Neuronal stem cell (in vitro differentiated cells): ENCODE results near the gene MITF.

Experiments
- DNase-seq: peaks from one replicate; pipeline ENCODE4 v3.0.0-alpha.2; 2013; ENCODE audit warnings: low spot score
- H2AFZ ChIP-seq: one replicate; pipeline ENCODE4 v1.6.1; 2013; ENCODE audit warnings: mild to moderate bottlenecking, low read length, inconsistent platforms
- H2AK5ac ChIP-seq: 2 replicates; pipeline ENCODE4 v1.6.1; 2013; ENCODE audit warnings: low read depth, mild to moderate bottlenecking, inconsistent platforms, low read length, moderate library complexity, mixed read lengths
- H2BK120ac ChIP-seq: 2 replicates; pipeline ENCODE4 v1.6.1; 2013; ENCODE audit warnings: low read depth, mild to moderate bottlenecking, inconsistent platforms, low read length, moderate library complexity, mixed read lengths
- H2BK12ac ChIP-seq: one replicate; pipeline ENCODE4 v1.6.1; 2013; ENCODE audit warnings: low read length, inconsistent platforms
- H2BK15ac ChIP-seq: 2 replicates; pipeline ENCODE4 v1.6.1; 2013; ENCODE audit warnings: mild to moderate bottlenecking, low read length, inconsistent platforms, mixed read lengths
- H2BK5ac ChIP-seq: one replicate; pipeline ENCODE4 v1.6.1; 2013; ENCODE audit warnings: inconsistent platforms, mild to moderate bottlenecking, low read length, moderate library complexity
- H3K14ac ChIP-seq: one replicate; pipeline ENCODE4 v1.6.1; 2013; ENCODE audit warnings: low read length, inconsistent platforms
- H3K18ac ChIP-seq: 2 replicates; pipeline ENCODE4 v1.6.1; 2013; ENCODE audit warnings: low read length, inconsistent platforms
- H3K23ac ChIP-seq: 2 replicates; pipeline ENCODE4 v1.6.1; 2013; ENCODE audit warnings: low read depth, mild to moderate bottlenecking, mixed read lengths, low read length, inconsistent platforms; ENCODE audit not compliant: poor library complexity
- H3K27ac ChIP-seq: replicated peaks from 3 replicates; pipeline ENCODE4 v1.5.1; 2013; ENCODE audit warnings: low read length, inconsistent platforms
- H3K27me3 ChIP-seq, 3 experiments: 2 replicates each; pipeline ENCODE4 v1.6.1; 2013; ENCODE audit warnings: low read length in 3 of 3, mild to moderate bottlenecking in 2 of 3, inconsistent platforms in 1 of 3, low read depth in 1 of 3, mixed read lengths in 1 of 3, moderate library complexity in 1 of 3; ENCODE audit not compliant: control insufficient read depth in 3 of 3, insufficient read depth in 3 of 3
- H3K36me3 ChIP-seq, 2 donors: replicated peaks in 1 of 2; 2 replicates each; pipeline ENCODE4 v1.6.1; 2013; ENCODE audit warnings: low read length in 2 of 2; ENCODE audit not compliant: control insufficient read depth in 2 of 2, insufficient read depth in 2 of 2
- H3K4ac ChIP-seq: 2 replicates; pipeline ENCODE4 v1.6.1; 2013; ENCODE audit warnings: inconsistent platforms, mild to moderate bottlenecking, low read length, moderate library complexity
- H3K4me1 ChIP-seq, 2 donors: 1 replicate in 1 of 2; 2 replicates in 1 of 2; pipeline ENCODE4 v1.6.1; 2013; ENCODE audit warnings: low read length in 2 of 2, low read depth in 1 of 2; ENCODE audit not compliant: control insufficient read depth in 2 of 2, insufficient read depth in 1 of 2
- H3K4me2 ChIP-seq: one replicate; pipeline ENCODE4 v1.6.1; 2013; ENCODE audit warnings: mild to moderate bottlenecking, low read length, inconsistent platforms; ENCODE audit not compliant: insufficient read depth, poor library complexity, severe bottlenecking
- H3K4me3 ChIP-seq, 2 donors: 2 replicates each; pipeline ENCODE4 v1.5.1; 2013; ENCODE audit warnings: low read length in 2 of 2, mild to moderate bottlenecking in 2 of 2, inconsistent platforms in 1 of 2, moderate library complexity in 1 of 2
- H3K79me1 ChIP-seq: one replicate; pipeline ENCODE4 v1.6.1; 2013; ENCODE audit warnings: low read depth, mild to moderate bottlenecking, inconsistent platforms, low read length, moderate library complexity
- H3K9ac ChIP-seq: one replicate; pipeline ENCODE4 v1.6.1; 2013; ENCODE audit warnings: mild to moderate bottlenecking, low read depth, low read length, inconsistent platforms; ENCODE audit not compliant: poor library complexity
- H3K9me3 ChIP-seq, 2 donors: replicated peaks in 1 of 2; 2 replicates each; pipeline versions ENCODE3 to v1.6.1; 2013; ENCODE audit warnings: low read length in 2 of 2, mild to moderate bottlenecking in 2 of 2, inconsistent platforms in 1 of 2, low read depth in 1 of 2, mixed read lengths in 1 of 2, moderate library complexity in 1 of 2; ENCODE audit not compliant: control insufficient read depth in 2 of 2, insufficient read depth in 1 of 2
- H4K8ac ChIP-seq: one replicate; pipeline ENCODE4 v1.6.1; 2013; ENCODE audit warnings: low read depth, mild to moderate bottlenecking, inconsistent platforms, low read length, moderate library complexity
- H4K91ac ChIP-seq: one replicate; pipeline ENCODE4 v1.6.1; 2013; ENCODE audit warnings: low read length, low read depth, mild to moderate bottlenecking, inconsistent platforms; ENCODE audit not compliant: poor library complexity
- WGBS, 2 donors: extraction: QIAGEN DNeasy Blood & Tissue Kit; methylation state at CpG; one replicate each; pipeline ENCODE4 v1.1.7; 2013; ENCODE audit warnings: missing lambda C conversion rate in 2 of 2, mixed read lengths in 1 of 2; ENCODE audit not compliant: insufficient read length in 2 of 2, insufficient replicate concordance in 1 of 2; ENCODE audit errors: extremely low coverage in 2 of 2; 5-methylcytosine and 5-hydroxymethylcytosine counted together

The MITF gene

GRCh38 chr3:69750549-69750948 is 11.3 kb downstream of the MITF start:
- Histone ChIP-seq H2AK5ac (no peak overlapping the region), H3K79me1 (no peaks in the 10 kb centered on the region), H3K18ac (no peak overlapping the region), H4K8ac (no peak overlapping the region), H3K27ac (no peak overlapping the region), H3K4me1 (no peaks in the 10 kb centered on the region), H2BK15ac (no peak overlapping the region), H2BK120ac (no peak overlapping the region), H3K36me3 (no peaks in the 10 kb centered on the region), H3K4ac (no peak overlapping the region), H3K4me2 (no peak overlapping the region), H3K23ac (no peak overlapping the region), H3K4me3 (no peak overlapping the region), H2BK12ac (no peak overlapping the region), H3K9ac (no peak overlapping the region), H3K9me3 (peaks cover 0 to 2% of the 10 kb centered on the region in 2 donors), H3K27me3 (no peaks in the 10 kb centered on the region), H2BK5ac (no peak overlapping the region), H4K91ac (no peak overlapping the region), H3K14ac (no peak overlapping the region), H2AFZ (no peak overlapping the region)
- no peak for DNase-seq
- WGBS, 2 donors, result no CpG with 5 or more reads among the region's 2 CpGs

GRCh38 chr3:69751074-69751476 is 11.8 kb downstream of the MITF start:
- Histone ChIP-seq H3K36me3 (no peaks in the 10 kb centered on the region), H2BK15ac (no peak overlapping the region), H3K9me3 (peaks cover 0 to 2% of the 10 kb centered on the region in 2 donors), H3K14ac (no peak overlapping the region), H4K91ac (no peak overlapping the region), H2BK12ac (no peak overlapping the region), H2AFZ (no peak overlapping the region), H3K23ac (no peak overlapping the region), H3K79me1 (no peaks in the 10 kb centered on the region), H4K8ac (no peak overlapping the region), H3K27ac (no peak overlapping the region), H3K4me3 (no peak overlapping the region), H3K9ac (no peak overlapping the region), H3K4me1 (no peaks in the 10 kb centered on the region), H3K27me3 (no peaks in the 10 kb centered on the region), H2BK120ac (no peak overlapping the region), H2BK5ac (no peak overlapping the region), H3K18ac (no peak overlapping the region), H2AK5ac (no peak overlapping the region), H3K4me2 (no peak overlapping the region), H3K4ac (no peak overlapping the region)
- no peak for DNase-seq
- WGBS, 2 donors, result no CpG with 5 or more reads among the region's 1 CpG

GRCh38 chr3:69752241-69752640 is 13.0 kb downstream of the MITF start:
- Histone ChIP-seq H3K4me3 (no peak overlapping the region), H2BK12ac (no peak overlapping the region), H2AFZ (no peak overlapping the region), H3K27me3 (no peaks in the 10 kb centered on the region), H2AK5ac (no peak overlapping the region), H2BK5ac (no peak overlapping the region), H3K18ac (no peak overlapping the region), H3K4ac (no peak overlapping the region), H3K14ac (no peak overlapping the region), H3K79me1 (no peaks in the 10 kb centered on the region), H3K4me1 (no peaks in the 10 kb centered on the region), H3K4me2 (no peak overlapping the region), H3K23ac (no peak overlapping the region), H3K36me3 (no peaks in the 10 kb centered on the region), H3K9ac (no peak overlapping the region), H3K9me3 (peaks cover 0 to 2% of the 10 kb centered on the region in 2 donors), H2BK120ac (no peak overlapping the region), H4K8ac (no peak overlapping the region), H4K91ac (no peak overlapping the region), H3K27ac (no peak overlapping the region), H2BK15ac (no peak overlapping the region)
- DNase-seq, result no peak
- no CpG with 5 or more reads among the region's 1 CpG for WGBS, 2 donors

GRCh38 chr3:69753179-69753775 is 14.0 kb downstream of the MITF start:
- H3K9me3 ChIP-seq, result peaks cover 0 to 2% of the 10 kb centered on the region in 2 donors
- no peak overlapping the region for H2BK120ac ChIP-seq
- H3K4me2 ChIP-seq, result no peak overlapping the region
- no peak overlapping the region for H2BK5ac ChIP-seq
- no peak overlapping the region for H3K4ac ChIP-seq
- H4K8ac ChIP-seq, result no peak overlapping the region
- H3K23ac ChIP-seq, result no peak overlapping the region
- no peak overlapping the region for H3K4me3 ChIP-seq
- no peaks in the 10 kb centered on the region for H3K4me1 ChIP-seq
- H3K18ac ChIP-seq, result no peak overlapping the region
- no peak overlapping the region for H2AK5ac ChIP-seq
- no peak overlapping the region for H3K9ac ChIP-seq
- H2AFZ ChIP-seq, result no peak overlapping the region
- H4K91ac ChIP-seq, result no peak overlapping the region
- no peak overlapping the region for H2BK15ac ChIP-seq
- no peak overlapping the region for H3K14ac ChIP-seq
- H3K36me3 ChIP-seq, result no peaks in the 10 kb centered on the region
- H3K79me1 ChIP-seq, result no peaks in the 10 kb centered on the region
- H2BK12ac ChIP-seq, result no peak overlapping the region
- no peaks in the 10 kb centered on the region for H3K27me3 ChIP-seq
- H3K27ac ChIP-seq, result no peak overlapping the region
- no peak for DNase-seq
